Measurements from ENCODE around the gene COG3. TPM values are rescaled to one million over a fixed set of nuclear protein-coding genes. Genes with fewer than 3 reads are reported as not detected.
A peak's percentile ranks its signal among the peaks of the same experiment; 100 is the strongest.

The COG3 gene
- total RNA-seq, 4 donors from 2014 or later = 31.9 to 41.9 (median 33.4) TPM

DNA sequence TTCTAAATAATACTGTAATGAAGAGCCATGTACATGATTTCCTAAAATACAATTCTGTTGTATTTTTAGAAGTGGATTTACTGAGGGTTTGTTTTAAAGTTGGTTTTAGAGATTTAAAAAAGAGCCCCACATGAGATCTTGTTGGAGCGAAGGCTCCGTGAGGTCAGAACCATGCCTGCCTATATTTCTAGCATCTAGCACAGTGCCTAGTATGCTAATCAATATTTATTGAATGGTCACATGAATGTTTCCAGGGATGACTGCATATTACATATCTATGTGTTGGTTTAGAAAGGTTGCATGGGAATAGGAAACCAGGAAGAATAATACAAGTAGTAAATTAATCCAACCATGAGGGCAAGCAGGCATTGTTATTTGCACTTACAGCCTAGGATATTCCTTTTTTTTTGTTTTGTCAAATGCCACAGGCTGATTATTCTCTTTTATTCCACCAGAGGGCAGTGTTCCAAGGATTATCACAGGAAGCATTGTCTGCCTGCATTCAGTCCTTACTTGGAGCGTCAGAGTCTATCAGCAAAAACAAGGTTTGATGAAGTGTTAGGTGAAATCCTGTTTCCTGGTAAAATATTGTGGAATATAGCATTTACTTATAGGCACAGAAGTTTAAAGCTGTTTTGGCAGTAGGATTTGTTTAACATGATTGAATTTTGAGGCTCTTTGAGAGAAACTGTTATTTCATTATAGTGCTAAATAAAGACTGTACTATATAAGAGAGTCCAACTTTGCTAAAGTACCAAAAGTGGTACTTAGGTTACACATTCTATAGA lies 46.8 kb downstream of the COG3 start:
- no peak overlapping the region for H3K4me3 ChIP-seq (ENCODE audit: low read depth, poor library complexity, severe bottlenecking)
- WGBS, 2 donors = 68% methylated on average over 3 of the region's 3 CpGs
- intact Hi-C loops (cut with DNase I; ENCODE audit: low total_unique reads) = no loop called here
- TF ChIP-seq POLR2A (IDR thresholded peaks at IDR 0.05) = no peak
- TF ChIP-seq, protein P1, sequence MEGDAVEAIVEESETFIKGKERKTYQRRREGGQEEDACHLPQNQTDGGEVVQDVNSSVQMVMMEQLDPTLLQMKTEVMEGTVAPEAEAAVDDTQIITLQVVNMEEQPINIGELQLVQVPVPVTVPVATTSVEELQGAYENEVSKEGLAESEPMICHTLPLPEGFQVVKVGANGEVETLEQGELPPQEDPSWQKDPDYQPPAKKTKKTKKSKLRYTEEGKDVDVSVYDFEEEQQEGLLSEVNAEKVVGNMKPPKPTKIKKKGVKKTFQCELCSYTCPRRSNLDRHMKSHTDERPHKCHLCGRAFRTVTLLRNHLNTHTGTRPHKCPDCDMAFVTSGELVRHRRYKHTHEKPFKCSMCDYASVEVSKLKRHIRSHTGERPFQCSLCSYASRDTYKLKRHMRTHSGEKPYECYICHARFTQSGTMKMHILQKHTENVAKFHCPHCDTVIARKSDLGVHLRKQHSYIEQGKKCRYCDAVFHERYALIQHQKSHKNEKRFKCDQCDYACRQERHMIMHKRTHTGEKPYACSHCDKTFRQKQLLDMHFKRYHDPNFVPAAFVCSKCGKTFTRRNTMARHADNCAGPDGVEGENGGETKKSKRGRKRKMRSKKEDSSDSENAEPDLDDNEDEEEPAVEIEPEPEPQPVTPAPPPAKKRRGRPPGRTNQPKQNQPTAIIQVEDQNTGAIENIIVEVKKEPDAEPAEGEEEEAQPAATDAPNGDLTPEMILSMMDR (IDR thresholded peaks at IDR 0.05) = peak in 1 of 3 donors; percentile 42
- DNase-seq (ENCODE audit: low spot score in 2 of 2) = no peak

DNA sequence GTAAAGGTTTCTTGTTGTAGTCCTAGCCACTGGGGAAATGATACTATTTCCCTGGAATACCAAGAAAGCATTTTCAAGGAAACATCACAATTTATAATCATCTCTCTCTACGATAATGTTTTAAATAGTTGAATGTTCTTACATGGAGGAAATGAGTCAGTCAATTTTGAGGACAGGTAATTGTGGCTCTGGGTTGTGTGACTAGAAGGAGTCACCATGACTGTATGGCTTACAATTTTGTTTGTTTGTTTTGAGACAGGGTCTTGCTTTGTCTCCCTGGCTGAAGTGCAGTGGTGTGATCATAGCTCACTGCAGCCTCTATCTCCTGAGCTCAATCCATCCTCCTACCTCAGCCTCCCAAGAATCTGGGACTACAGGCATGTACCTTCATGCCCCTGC lies 47.4 kb downstream of the COG3 start:
- intact Hi-C loops (cut with DNase I; ENCODE audit: low total_unique reads) = no loop called here
- no peak for DNase-seq (ENCODE audit: low spot score in 2 of 2)
- no peak overlapping the region for H3K4me3 ChIP-seq (ENCODE audit: low read depth, poor library complexity, severe bottlenecking)
- TF ChIP-seq POLR2A (IDR thresholded peaks at IDR 0.05) = no peak
- TF ChIP-seq, protein P1 (IDR thresholded peaks at IDR 0.05) = no peak
- 63 to 84% methylated on average over 1 of the region's 1 CpG for WGBS, 2 donors

DNA sequence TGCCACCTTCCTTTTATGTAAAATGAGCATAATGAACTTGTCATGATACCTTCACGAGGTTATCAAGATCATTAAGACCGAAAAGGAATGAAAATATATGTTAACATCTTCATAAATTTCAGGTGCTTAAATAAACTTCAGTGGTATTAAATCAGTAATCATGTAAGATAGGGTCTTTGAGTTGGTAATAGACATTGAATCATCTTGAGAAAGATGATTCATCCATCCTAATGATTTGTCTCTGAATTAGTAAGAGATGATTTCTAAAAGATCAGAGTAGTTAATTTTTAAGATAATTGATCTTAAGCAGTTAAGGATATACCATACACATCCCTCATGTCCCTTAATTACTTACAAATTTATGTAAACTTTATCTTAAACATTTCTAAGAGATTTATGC lies 52.0 kb downstream of the COG3 start:
- TF ChIP-seq, protein P1 (IDR thresholded peaks at IDR 0.05) = no peak
- no peak for TF ChIP-seq POLR2A (IDR thresholded peaks at IDR 0.05)
- intact Hi-C loops (cut with DNase I; ENCODE audit: low total_unique reads) = no loop called here
- no peak overlapping the region for H3K4me3 ChIP-seq (ENCODE audit: low read depth, poor library complexity, severe bottlenecking)
- WGBS, 2 donors = 79 to 85% methylated on average over 2 of the region's 2 CpGs
- no peak for DNase-seq (ENCODE audit: low spot score in 2 of 2)

DNA sequence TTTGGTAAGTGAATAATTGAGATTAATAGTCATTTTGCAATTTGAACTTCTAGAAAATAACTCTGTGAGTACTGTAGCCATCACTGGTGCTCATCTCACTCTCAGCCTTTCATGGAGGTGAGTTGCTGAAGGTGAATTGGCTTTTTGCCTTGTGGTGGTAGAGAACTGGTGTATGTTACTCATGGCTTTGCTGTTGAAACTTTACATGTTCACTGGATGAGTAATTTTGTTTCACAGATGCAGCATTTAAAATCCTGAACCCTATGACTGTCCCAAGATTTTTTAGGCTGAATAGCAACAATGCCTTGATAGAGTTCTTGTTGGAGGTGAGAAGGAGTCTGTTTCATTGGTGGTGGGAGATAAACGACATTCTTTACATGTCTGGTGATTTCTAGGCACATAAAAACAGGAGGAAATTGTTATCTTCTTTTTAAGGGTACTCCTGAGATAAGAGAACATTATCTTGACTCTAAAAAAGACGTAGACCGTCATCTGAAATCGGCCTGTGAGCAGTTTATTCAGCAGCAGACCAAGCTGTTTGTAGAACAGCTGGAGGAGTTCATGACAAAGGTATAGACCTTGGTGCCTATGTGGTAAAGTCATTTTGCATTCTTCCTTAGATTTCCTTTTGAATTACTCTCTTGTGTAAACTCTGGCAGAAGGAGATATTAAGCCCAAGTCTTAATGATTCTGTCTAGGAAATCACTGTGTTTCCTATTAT lies 53.9 kb downstream of the COG3 start:
- no peak overlapping the region for H3K4me3 ChIP-seq (ENCODE audit: low read depth, poor library complexity, severe bottlenecking)
- TF ChIP-seq POLR2A (IDR thresholded peaks at IDR 0.05) = no peak
- TF ChIP-seq, protein P1 (IDR thresholded peaks at IDR 0.05) = no peak
- 80 to 86% methylated on average over 4 of the region's 4 CpGs for WGBS, 2 donors
- intact Hi-C loops (cut with DNase I; ENCODE audit: low total_unique reads) = no loop called here
- no peak for DNase-seq (ENCODE audit: low spot score in 2 of 2)

DNA sequence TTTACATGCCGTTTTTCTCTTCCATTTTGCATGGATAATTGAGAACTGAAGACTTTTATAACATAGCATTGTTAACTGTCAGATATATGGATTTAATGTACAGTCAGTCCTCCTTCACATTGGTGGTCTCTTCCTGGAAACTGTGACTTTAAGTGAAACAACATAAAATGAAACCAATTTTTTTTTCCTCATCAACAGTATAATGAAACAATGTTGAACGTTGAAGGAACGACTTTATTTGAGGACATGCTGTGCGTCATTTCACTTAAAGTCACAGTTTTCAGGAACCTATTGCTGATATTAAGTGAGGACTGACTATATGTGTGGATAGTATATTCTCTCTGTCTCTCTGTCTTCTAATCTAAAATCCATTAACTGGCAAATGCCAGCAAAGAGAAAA lies 54.8 kb downstream of the COG3 start:
- 83 to 87% methylated on average over 4 of the region's 4 CpGs for WGBS, 2 donors
- TF ChIP-seq POLR2A (IDR thresholded peaks at IDR 0.05) = no peak
- TF ChIP-seq, protein P1 (IDR thresholded peaks at IDR 0.05) = no peak
- DNase-seq (ENCODE audit: low spot score in 2 of 2) = no peak
- no peak overlapping the region for H3K4me3 ChIP-seq (ENCODE audit: low read depth, poor library complexity, severe bottlenecking)
- intact Hi-C loops (cut with DNase I; ENCODE audit: low total_unique reads) = no loop called here

Measured in lower leg skin (tissue), 4 donors.